GM10248 (cell line): Measurements from ENCODE around the gene ULBP1.
A peak's percentile ranks its signal among the peaks of the same experiment; 100 is the strongest.
"Not testable (repeated sequence)": the region's sequence is repeated elsewhere in the genome, so short reads cannot be mapped to it uniquely, and the experiment has no call there.

Experiments
- CTCF ChIA-PET: fragments of 300-600 bp; sonication (Branson Sonifier 250); formaldehyde crosslinking; extraction: SDS; loops from one replicate; lab custom pipeline; 2021; ENCODE audit warnings: antibody characterized with exemption; lab: Yijun Ruan, JAX
- POLR2A ChIA-PET: fragments of 350-650 bp; sonication (Branson Sonifier 250); formaldehyde crosslinking; extraction: SDS; loops from one replicate; lab custom pipeline; 2020; ENCODE audit warnings: antibody characterized with exemption; lab: Yijun Ruan, JAX
- DNase-seq: peaks from one replicate; pipeline ENCODE4 v3.0.0; 2012; ENCODE audit errors: extremely low spot score
- CTCF ChIP-seq: IDR thresholded peaks from 2 replicates; pipeline ENCODE4 v1.5.1; 2012; ENCODE audit warnings: mild to moderate bottlenecking, low read depth; ENCODE audit errors: extremely low read depth, missing control alignments, control extremely low read depth

Gene ULBP1

GRCh38 chr6:149921361-149921760 lies 42.4 kb upstream of the ULBP1 start:
- no peak for TF ChIP-seq CTCF
- POLR2A ChIA-PET, result no interaction called here
- CTCF ChIA-PET, result no interaction called here
- no peak for DNase-seq

GRCh38 chr6:149922091-149922490 lies 41.7 kb upstream of the ULBP1 start:
- DNase-seq, POLR2A ChIA-PET, CTCF ChIA-PET: not testable (repeated sequence)

- CTCF ChIA-PET, result interaction anchor here (2.9 kb wide), 1 partner anchor 18 kb away, joined by 12 read pairs; no protein-coding TSS in a partner anchor
- no peak for TF ChIP-seq CTCF
- peak; percentile 67 for DNase-seq
- POLR2A ChIA-PET, result no interaction called here
Observed at GRCh38 chr6:149922642-149923326, 41.0 kb upstream of the ULBP1 start, which contains the start of gene RAET1G. Gene RAET1G (minus strand): TSS chr6:149923121. CDS start chr6:149923010, 111 bp downstream.

- ChIA-PET POLR2A (no interaction called here), CTCF (interaction anchor here (1.3 to 2.9 kb wide), 3 partner anchors 11 to 89 kb away, joined by 3 to 12 read pairs (median 5); no protein-coding TSS in a partner anchor)
- TF ChIP-seq CTCF, result no peak
- DNase-seq, result no peak
Observed at GRCh38 chr6:149923327-149923986, 40.3 kb upstream of the ULBP1 start.

GRCh38 chr6:149924206-149924932 lies 39.4 kb upstream of the ULBP1 start:
- DNase-seq, result no peak
- ChIA-PET POLR2A (no interaction called here), CTCF (interaction anchor here (1.1 to 2.9 kb wide), 6 partner anchors 9 to 471 kb away, joined by 3 to 12 read pairs (median 4); no protein-coding TSS in a partner anchor)
- no peak for TF ChIP-seq CTCF

- ChIA-PET CTCF (interaction anchor here (1.1 to 2.9 kb wide), 5 partner anchors 8 to 470 kb away, joined by 3 to 12 read pairs (median 5); no protein-coding TSS in a partner anchor), POLR2A (no interaction called here)
- no peak for DNase-seq
- TF ChIP-seq CTCF, result no peak
Observed at GRCh38 chr6:149924933-149925252, 38.9 kb upstream of the ULBP1 start.
